HS-5 (cell line): ENCODE data around the gene FAM24A.

Source experiments
- DNase-seq: peaks from one replicate; pipeline ENCODE4 v3.0.0-alpha.2; 2012; ENCODE audit warnings: low read depth

The FAM24A gene

DNA sequence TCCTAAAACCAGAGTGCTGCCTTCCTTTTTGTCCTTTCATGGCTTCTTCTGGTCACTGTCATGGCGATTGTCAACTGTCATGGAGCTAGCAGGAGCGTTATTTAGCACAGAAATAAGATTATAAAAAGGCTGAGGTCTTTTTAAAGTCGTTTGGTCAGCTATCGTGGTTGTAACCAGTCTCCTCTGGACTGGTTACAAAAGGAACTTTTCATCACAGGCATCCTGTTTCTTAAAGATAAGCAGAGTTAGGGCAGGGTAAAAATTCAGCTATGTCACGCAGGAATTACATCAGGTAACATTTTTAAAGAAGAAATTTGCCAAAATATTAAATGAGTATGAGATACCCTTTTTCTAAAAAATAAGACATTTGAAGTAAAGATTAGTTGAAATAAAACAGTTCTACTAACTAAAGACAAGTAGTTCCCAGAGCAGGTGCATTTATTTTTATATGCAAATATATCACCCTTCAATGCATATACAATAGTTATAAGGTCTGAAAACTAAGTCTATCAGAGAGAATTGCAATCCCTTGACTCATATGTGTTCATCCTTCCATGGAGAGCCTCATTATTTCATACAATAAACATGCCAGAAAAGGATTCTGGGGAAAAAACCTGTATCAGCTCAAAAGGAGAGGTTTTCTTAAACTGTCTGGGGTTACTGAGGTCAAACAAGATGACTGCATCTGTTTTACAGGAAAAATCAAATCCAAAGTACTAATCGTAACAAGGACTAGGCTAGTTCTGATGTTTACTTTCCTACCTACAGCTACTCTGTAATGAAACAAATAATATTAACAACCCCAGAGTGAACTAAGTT lies 20.9 kb downstream of the FAM24A start:
- no peak for DNase-seq

DNA sequence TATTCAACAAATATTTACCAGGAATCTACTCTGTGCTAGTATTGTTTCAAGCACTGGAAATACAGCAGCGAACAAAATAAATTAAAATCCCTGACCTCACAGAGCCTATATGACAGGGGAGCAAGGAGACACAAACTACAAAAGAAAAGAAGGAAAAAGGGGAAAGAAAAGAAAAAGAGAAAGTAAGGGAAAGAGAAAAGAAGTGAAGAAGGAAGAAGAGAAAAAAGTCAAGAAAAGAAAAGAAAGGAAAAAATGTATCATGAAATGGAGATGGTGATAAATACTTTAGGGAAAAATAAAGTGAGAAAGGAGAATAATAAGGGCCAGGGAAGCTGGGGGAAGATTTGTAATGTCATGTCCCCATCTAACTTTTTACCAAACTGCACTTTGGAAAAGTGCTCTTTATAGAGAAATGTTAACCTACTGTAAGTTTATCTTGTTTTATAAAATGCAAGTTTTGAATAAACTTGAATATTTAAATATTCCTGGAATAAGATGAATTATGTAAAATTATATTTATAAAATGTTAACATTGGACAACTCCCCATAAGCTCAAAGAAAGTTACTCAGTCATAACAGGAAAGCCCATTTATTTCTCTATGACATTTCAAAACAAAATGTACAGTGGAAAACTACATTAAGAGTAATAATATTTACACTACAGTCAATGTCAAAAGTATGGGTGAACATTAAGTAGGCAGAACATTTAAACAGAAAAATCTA lies 28.9 kb downstream of the FAM24A start:
- no peak for DNase-seq

DNA sequence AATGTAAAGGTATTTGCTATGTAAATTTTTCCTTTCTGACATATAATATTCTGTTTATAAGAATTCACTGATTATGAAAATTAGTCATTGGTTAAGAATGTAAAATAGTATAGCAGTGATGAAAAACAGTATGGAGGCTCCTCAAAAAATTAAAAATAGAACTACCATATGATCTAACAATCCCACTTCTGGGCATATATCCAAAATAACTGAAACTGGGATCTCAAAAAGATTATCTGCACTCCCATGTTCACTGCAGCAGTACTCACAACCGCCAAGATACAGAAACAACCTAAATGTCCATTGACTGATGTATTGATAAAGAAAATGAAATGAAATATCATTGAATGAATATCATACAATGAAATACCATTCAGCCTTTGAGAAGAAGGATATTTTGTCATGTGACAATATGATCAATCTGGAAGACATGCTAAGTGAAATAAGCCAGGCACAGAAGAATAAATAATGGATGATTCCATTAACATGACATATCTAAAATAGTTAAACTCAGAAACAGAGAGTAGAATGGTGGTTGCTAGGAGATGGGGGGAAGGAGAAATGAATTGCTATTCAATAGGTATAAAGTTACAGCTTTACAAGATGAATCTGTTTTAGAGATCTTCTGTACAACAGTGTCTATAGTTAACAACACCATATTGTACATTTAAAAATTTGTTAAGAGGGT lies 29.6 kb downstream of the FAM24A start:
- peak; percentile 56 for DNase-seq

DNA sequence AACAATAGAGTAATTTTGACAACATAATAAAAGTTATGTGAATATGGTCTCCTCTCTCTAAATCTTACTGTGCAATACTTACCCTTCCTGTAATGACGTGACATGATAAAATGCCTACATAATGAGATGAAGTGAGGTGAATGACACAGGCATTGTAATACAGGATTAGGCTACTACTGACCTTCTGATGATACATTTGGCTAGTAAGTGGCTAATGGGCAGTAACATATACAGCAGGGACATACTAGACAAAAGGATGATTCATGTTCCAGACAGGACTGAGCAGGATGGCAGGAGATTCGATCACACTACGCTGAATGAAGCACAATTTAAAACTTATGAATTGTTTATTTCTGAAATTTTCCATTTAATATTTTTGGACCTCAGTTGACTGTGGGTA lies 38.9 kb downstream of the FAM24A start:
- DNase-seq, result no peak

DNA sequence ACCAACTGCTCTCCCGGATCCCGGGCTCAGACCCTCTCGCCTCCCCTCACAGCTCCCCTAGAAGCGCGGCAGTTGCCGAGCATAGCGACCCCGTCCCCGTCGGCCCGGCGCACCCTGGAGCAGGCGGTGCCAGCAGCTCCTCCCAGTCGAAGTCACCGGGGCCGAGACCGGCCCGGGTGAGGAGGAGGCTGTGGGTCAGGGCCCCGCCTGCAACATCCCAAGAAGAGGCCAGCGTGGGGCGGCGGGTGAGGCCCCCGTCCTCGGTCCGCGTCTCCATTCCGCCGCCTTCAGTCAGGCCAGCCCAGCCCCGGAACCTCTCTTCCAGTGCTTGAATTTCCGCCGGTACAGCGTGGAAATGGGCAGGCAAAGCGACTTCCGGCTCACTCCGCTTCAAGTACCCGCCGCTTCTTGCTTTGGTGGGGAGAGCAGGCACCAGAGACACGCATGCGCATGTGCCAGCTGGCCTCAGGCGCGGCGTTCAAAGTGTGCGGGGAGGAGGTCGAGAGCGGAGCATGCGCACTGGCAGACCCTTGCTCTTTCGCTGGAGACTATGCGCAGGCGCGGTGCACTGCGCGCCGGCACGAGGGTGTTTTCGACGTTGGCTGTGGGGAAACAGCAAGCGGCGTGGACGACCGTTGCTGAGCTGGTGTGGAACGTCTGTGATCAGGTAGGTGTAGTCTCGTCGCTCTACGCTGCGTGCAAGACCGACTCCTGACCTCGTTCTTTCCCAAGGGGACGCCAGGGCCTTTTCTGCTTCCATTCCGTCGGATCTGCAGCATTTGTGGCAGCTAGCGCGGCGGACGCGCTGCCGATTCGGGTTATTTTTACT lies 43.7 kb downstream of the FAM24A start, which contains the start of gene C10orf88:
C10orf88 (minus strand) TSS at position 326 of the 829 bp plus-strand sequence; CDS start at position 277, 49 bp downstream.
- peak; percentile 87 for DNase-seq

DNA sequence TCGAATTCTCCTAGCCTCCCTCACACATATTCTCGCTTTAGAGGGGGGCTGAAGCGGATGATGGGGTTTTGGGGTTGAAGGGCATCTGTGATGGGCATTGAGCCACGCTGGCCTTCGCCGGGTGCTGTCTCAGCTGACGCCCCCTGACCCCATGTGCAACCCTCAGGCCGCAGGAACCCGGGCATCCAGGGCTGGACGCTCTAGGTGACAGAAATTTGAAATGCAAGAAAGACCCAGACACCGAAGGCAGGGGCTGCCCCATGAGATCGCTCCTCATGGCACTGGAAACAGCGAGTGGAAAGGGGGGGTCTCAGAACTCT lies 44.3 kb downstream of the FAM24A start:
- DNase-seq, result no peak

DNA sequence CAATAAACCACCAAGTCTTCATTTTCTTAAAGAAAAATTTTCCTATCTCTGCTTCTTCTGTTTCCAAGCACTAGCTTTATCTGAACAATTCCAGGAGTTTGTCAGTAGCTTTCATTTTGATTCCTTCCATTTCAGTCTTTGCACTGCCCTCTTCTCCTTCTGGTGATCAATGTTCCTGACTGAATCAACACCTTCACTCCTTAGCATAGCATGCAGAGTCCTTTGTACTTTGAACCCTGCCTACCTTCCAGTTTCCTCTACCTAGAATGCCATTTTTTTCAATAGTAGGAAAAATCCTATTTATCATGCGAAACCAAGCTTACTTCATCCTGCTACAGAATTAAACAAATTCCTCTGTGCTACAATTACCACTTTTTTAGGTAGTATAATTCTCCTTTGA lies 45.5 kb downstream of the FAM24A start:
- no peak for DNase-seq

DNA sequence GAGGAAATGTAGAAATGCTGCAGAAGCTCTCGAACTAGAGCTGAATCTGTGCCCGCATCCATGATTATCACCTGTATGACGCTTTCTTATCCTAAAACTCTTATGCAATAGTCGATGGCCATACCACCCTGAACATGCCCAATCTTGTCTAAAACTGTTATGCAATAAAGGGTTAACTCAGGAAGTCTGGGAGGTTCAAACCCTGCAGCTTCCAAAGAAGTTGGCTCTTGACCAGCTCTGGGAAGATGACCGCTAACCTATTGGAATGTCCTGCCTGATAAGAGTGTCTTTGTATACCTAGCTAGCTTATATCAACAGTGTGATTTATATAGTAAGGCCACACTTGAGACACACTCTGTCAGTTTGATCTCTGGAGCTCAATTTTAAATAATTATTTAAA lies 47.1 kb downstream of the FAM24A start:
- no peak for DNase-seq

DNA sequence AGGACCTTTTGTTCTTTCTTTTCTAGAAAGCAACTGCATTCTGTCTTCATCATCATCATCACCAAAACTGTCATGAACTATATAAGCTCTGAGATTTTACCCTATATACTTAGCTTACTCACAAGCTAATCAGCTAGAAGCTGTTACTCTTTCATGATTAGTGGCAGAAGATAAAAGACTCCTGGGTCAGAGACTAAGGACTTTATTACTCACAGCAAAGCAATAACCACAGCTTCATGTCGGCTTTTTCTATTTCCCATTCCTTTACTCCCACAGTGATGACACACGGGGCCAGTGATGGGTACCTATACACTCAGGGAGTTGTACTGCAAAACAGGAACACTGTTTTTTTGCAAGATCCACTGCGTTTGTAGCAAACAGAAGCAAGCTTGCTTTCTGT lies 52.0 kb downstream of the FAM24A start:
- DNase-seq, result no peak
